Measurements from ENCODE around the gene CD300LD.

DNA sequence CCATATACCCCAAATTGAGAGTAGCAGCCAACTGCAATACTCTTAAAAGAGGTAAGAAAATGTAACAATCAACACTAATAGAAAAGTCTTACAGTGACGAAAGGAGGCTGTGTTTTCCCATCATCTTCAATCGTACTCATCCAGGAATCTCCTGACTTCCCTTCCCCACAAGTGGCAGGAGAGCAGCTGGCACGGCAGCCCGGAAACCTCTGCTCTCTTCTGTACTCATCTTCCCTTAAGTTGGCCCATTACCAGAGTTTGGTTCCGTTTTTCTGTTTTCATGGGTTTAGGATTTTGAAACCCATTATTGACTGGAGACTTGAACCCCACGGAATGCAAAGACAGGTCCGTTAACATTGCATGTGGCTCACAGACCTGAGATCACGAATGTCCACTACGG is 13.1 kb downstream of the CD300LD start:
- TF ChIP-seq, protein P1, sequence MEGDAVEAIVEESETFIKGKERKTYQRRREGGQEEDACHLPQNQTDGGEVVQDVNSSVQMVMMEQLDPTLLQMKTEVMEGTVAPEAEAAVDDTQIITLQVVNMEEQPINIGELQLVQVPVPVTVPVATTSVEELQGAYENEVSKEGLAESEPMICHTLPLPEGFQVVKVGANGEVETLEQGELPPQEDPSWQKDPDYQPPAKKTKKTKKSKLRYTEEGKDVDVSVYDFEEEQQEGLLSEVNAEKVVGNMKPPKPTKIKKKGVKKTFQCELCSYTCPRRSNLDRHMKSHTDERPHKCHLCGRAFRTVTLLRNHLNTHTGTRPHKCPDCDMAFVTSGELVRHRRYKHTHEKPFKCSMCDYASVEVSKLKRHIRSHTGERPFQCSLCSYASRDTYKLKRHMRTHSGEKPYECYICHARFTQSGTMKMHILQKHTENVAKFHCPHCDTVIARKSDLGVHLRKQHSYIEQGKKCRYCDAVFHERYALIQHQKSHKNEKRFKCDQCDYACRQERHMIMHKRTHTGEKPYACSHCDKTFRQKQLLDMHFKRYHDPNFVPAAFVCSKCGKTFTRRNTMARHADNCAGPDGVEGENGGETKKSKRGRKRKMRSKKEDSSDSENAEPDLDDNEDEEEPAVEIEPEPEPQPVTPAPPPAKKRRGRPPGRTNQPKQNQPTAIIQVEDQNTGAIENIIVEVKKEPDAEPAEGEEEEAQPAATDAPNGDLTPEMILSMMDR (IDR thresholded peaks at IDR 0.05) = no peak
- no peak for TF ChIP-seq EP300 (IDR thresholded peaks at IDR 0.05)
- no peak for TF ChIP-seq POLR2A (IDR thresholded peaks at IDR 0.05; ENCODE audit: low read depth)
- no peak for TF ChIP-seq POLR2AphosphoS5 (IDR thresholded peaks at IDR 0.05)
